ENCODE results near the gene UBE3D.
"Not testable (repeated sequence)": the region's sequence is repeated elsewhere in the genome, so short reads cannot be mapped to it uniquely, and the experiment has no call there.

Gene UBE3D

DNA sequence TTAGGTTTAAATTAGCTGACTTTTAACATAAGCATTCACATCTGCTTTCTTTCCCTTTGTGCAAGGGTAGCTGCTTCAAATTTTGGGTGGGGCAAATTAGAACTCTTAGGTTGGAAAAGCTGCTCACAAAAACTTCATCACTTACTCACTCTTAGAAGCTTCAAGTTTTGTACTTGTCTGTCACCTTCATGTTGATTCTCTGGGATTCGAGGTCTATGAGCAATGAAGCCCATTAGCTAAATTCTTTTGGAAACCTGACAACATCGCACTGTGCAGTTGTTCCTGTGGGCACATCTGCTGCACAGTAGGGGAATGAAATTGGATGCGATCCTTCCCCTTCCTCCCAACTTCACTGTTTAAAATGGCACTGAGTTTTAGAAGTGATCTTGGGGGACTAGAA lies 156.1 kb downstream of the UBE3D start:
- peak; percentile 28 for DNase-seq

DNA sequence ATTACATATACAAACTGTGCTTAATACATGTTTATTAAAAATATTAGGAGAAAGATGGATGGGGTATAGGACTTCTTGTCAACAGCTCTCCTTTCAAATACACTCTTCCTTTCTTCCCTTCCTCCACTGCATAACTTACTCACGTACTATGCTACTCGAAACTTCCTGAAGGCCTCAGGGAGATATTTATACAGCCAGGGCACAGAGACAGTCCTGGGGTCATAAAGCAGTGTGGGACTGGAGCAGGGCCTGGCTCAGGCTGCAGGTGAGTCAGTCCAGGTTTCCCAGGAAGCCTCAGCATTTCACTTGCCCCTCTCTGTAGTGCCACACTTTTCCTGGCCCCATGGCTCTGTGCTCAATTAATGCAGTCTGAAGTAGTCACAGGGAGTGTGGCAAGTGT lies 157.0 kb downstream of the UBE3D start:
- DNase-seq, result no peak

DNA sequence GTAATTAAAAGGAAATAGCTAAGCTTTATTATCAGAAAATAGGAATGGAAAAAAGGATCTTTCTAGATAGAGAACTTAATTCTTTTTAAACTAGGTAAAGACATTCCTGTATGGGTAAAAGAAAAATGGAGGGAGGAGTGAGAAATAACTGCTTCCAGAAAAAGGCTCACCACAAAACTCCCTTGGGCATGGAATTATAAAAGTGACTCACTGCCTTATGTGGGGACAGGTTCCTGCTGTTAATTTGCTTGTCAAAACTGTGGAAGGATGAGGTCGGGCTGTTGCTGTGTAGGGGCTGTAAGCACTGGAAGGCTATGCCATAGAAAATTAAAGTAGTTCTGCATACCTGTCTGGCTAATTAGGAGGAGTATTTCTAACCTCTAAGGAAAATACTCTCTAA lies 158.7 kb downstream of the UBE3D start:
- DNase-seq, result peak; percentile 13

DNA sequence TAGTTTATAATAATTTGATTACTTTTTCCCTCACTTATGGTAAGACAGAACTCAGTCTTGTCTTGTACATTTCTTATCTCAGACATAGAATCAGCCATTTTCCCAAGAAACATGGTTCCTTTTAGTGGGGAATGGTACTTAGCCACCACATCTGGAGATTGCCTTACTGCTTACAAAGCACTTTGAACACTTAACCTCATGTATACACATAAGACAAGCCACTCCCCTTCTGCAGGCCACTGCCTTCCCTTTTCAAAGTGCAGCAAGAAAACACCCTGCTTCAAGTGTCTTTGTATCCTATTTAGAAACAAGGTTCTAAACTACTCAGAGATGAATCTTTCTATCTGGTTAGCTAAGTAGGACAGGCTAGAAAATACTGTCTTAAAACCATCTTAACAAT lies 159.2 kb downstream of the UBE3D start:
- DNase-seq, result no peak

DNA sequence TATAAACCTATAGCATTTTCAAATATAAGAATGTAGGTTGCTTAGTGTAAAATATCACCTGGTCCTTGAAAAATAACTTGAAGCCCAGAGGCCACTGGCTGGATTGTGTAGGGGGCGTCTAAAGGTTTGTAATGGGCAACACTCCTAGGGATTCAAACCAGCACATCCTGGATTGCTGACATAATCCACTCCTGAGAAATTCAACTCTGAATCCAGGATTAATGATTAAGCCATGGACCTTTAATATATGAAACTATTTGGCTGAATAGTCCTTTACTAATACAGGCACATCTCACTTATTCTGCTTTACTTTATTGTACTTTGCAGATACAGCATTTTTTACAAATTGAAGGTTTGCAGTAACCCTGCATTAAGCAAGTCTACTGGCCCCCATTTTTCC lies 160.8 kb downstream of the UBE3D start:
- no peak for DNase-seq

DNA sequence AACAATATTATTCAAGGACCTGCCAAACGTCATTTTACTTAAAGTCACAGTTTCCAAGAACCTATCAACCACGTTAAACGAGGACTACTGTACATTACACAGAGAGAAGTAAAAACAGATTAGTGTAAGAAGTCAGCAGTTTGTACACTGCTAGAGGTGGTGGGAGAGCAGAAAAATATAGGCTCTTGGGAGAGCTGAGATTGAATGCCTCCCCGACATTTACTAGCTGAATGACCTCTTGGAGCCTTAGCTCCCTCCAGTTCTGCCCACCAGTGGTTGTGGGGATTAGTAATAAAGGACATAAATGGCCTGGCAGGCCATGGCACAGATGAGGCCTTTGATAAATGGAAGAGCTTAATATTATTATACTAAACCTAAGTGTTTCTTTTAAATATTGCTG lies 161.4 kb downstream of the UBE3D start:
- no peak for DNase-seq

DNA sequence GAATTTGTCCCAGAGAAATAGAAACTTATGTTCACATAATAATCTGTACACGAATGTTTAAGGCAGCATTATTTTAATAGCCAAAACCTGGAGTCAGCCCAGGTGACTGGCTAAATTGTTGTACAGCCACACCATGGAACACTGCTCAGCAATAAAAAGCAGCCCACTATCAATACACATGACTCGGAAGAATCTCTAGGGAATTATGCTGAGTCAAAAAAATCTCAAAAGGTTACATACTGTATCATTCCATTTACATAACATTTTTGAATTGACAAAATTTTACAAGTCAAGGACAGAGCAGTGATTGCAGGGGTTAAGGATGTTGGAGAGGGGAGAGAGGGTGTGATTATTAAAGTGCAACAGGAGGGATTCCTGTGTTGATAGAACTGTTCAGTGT lies 163.4 kb downstream of the UBE3D start:
- no peak for DNase-seq

DNA sequence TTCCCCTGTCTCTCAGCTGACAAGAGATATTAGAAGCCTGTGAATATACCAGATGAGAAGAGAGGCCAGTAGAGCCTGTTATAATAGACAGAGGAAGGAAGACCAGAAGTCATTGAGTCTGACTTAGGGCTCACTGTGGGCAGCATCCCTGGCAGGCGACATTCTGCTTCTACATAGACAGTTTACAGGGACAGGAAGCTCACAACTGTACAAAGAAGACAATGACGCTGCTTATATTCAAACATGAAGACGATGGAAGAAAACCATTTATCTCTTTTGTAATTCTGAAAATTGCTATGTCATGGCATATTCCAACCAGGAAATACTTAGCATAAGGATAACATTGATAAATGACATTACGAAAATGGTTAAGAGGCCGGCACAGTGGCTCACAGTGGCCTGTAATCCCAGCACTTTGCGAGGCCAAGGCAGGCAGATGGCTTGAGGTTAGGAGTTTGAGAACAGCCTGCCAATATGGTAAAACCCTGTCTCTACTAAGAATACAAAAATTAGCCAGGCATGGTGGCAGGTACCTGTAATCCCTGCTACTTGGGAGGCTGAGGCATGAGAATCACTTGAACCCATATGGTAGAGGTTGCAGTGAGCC lies 170.9 kb downstream of the UBE3D start:
- DNase-seq, result no peak

DNA sequence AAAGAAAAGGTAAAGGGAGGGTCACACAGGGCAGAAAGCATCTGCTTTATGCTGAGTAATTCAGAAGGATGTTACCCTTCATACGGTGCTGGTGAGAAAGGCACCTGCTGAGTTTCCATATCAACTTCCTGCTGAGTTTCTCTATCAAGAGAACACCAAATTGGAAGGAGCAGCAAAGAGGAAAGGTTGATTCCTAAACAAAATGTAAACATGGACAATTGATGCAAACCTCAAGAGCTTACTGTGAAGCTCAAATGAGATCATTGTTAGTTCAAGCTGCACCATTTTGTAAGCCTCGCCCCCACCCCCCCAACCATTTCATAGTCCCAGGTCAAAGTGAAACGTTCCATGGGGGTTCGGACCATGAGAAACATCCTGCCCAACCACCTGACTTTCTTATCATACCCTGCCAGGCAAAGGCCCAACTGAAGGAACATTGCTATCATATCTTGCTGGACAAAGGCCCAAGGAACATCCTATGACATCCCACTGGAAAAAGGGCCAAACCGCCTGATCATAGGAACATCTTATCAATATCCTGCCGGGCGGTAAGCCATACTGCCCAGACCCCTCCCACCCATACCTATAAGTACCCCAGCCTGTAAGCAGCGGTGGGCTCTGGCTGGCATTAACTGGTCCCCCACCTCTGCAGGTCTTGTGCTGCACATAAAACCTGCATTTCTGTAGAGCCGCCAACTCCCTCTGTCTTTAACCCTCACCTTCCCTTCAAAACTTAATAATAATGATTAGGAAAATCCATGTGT lies 171.6 kb downstream of the UBE3D start:
- DNase-seq, result no peak

DNA sequence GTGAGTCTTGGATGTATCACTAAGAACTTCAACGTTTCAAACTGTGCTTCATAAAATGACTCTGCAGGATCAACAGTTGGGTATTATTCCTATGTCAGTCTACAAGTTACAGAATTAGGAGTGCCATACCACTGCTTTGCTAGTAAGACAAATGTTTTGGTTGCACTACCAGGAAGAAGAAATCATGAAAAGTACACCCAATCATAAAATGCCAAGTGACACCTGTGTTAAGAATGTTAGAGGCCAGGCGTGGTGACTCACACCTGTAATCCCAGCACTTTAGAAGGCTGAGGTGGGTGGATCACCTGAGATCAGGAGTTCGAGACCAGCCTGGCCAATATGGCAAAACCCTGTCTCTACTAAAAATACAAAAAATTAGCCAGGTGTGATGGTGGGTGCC lies 174.1 kb downstream of the UBE3D start:
- not testable (repeated sequence) for DNase-seq

DNA sequence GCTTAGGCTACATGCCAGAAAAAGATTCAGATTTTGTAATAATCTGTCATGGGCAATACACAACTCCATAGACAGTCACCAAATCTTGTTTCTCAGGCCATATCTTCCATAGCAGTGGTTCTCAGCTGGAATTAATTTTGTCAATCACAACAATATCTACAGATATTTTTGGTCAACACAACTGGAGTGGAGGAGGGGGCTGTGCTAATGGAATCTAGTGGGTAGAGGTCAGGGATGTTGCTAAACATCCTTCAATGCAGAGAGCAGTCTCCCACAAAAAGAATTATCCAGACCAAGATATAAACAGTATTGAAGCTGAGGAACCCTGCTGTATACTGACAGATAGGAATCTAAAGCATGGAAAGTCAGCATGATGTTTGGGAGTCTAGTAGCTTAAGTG lies 174.6 kb downstream of the UBE3D start:
- DNase-seq, result peak; percentile 2

DNA sequence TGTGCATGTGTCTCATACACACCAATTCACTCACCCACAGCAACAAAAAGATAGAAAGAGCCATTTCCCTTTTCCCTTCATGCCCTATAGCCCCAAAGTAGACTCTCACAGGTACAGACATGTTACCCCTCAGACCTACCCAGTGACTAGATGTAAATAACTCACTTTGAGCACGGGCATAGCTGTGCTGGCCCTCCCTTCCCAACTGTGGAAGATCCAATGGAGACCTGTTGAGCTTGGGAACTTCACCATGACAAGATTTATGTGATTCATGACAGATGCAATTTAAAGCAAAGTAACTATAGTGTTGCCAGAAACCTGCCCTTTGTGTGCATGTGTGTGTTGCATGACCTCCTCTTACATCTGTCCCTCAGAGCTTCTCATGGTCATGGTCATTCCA lies 175.4 kb downstream of the UBE3D start:
- DNase-seq, result no peak

DNA sequence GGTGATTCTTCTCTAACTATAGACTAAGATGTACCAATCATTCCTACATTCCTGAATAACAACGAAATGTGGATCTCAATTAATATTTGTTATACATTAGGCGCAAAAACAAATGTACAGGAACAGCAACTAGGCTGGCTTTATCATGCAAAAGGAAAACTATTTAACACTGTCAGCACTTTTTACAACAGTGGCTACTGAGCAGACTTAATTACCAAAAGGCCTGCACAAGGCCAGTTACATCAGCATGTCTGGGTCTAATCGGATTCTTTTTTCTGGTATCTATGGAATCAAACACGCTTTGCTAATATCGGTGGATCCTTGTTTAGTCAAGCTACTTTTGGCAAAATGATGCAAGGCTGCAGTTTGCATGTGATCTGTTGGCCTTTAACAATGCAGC lies 176.5 kb downstream of the UBE3D start:
- DNase-seq, result no peak

DNA sequence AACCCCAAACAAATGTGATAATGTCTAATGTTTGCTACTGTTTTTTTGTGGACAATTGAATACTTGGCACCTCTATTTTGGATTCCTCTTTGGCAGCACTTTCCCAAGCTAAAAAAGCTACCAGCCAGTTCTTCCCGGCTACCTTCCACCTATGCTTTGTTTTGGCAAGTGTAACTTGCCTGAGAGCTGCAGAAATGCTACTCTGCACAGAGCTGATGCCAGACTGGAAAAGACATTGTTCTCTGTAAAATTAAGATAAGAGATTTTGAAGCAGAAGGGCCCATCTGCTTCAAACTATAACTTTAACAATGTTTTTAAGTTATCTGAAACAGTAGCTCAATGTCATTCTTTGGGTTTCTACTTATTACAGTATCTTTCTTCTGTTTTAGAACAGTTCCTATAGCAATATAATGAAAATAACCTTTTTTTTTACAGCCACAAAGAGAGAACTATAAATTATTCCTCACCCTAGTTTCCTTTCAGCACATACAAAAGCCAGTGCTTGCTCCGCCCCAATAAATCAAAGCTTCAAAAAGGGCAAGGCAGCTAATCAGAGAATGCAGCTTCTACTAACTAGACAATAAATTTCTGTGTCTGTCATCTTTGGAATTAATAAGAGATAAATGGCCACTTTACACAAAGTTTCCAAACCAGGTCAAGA lies 183.1 kb downstream of the UBE3D start:
- DNase-seq, result peak; percentile 27

DNA sequence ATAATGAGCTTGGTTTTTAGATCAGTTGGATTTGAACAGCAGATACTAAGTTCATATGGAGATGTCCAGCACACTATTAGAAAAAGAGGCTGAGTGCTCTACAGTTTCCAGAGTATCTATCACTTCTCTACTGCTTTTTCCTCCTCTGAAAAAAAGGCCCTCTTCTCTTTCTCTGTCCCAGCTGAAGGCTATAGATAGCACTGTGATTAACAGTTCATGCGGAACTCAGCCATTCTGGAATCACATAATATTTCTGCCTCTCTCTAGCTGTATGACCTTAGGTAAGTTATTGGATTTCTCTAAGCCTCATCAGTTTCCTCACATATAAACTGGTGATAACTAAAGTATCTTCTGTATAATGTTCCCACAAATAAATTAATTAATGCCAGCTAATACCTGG lies 184.1 kb downstream of the UBE3D start:
- peak; percentile 7 for DNase-seq

DNA sequence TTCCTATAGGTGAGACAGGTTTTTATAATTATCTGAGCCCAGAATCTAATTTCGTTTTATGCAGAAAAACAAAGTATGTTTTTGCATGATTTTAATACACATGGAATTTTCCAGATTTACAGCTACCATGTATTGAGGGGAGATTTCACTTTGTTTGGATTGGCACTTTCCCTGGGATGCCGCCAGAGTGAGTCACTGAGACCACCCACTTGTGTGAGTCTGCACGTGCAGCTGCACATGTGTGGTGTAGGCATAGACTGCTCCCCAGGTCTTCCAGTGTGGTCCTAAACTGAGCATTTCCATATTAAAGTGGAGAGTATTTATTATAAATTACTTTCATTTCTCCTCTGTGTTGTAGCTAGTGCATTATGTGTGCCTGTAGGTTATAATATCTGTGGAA lies 186.8 kb downstream of the UBE3D start:
- peak; percentile 65 for DNase-seq

DNA sequence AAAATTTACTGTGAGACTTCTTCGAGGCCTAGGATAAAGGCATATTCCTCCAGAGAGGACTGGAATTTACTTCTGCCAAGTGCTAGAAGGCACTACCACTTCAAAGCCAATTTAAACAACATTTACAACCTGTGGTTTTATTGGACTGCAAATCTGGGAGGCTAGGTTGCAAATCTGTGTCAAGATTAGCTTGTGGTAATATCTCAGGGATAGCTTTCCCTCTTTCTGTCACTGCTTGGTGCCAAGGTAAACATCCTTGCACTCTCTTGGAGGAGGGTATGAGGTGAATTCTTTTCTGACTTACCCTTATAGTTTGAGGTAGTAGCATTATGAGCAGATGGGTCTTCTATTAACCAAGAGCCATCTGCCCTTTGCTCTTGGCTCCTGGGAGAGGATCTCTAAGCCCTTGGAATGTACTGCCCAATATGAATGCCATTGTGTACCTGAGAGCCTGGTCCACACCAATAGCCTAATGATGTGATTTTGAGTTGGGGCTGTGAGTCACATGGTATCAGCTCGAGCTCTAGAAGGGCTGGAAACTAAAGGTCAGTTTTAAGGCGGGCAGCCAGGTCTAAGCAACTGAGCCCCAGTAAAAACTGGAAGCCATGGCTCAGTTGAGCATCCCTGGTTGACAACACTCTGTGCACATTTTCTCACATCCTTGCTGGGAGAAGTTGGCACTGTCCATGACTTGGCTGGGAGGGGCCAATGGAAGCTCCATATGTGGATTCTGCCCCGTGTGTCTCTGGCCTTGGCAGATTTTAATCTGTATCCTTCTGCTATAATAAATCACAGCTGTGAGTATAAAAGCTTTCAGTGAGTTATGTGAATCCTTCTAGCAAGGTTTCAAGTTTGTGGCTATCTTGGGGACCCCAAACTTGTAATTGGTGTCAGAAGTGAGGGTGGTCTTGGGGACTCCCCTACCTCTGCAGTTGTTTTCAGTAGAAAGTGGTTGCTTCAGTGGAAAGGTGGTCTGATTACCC lies 188.1 kb downstream of the UBE3D start:
- no peak for DNase-seq

DNA sequence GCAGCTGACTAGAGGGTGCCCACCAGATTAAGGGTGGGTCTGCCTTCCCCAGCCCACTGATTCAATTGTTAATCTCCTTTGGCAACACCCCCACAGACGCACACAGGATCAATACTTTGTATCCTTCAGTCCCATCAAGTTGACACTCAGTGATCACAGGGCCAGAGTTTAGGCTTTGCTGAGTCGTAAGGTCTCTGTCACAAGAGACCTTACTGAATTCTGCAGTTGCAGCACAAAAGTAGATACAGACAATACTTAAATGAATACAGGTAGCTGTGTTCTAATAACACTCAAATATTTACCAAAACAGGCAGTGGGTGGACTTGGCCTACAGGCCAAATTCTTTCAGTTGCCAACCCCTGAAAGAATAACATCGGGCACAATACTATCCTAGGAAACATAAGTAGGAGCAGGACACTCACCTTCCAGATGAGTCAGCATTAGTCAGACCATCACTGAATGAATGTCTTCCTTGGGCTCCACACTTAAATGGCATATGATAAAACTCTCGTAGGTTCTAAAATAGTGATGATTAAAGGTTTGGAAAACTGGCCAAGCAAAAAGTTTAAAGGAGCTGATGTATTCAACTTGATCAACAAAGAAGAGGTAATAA lies 190.0 kb downstream of the UBE3D start:
- DNase-seq, result no peak

DNA sequence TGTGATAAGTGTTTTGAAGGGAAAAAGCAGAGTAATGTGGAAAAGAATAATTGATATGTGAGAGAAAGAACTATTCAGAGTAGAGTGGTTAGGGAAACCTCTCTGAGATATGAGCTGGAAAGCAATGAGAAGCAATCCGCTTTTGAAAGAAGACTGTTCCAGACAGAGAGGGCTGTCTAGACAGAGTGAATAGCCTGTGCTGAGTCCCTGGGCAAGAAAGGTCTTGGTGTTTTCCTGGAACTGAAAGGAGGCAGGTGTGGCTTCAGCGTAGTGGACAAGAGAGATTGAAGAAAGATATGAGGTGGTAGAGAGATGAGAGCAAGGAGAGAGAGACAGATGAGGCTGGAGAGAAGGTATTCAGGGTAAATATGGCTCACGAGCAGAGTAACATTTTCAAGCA lies 190.8 kb downstream of the UBE3D start:
- DNase-seq, result no peak

DNA sequence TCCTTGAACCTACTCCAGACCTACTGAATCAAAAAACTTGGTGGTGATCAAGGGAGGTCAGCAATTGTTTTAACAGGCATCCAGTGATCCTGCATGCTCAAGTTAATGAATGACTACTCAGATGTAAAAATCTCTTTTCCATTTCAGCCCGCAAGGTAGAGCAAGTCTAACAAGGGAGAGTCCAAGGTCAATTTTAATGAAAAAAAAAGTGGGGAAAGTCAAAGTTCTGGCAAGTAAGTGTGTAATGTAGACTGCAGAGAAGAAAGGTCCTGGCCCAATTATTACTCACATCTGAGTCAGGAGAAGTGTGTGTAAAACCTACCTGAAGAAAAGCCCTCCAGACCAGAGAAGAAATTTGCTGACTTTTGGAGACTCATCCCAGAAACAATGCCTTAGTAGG lies 193.5 kb downstream of the UBE3D start:
- no peak for DNase-seq

DNA sequence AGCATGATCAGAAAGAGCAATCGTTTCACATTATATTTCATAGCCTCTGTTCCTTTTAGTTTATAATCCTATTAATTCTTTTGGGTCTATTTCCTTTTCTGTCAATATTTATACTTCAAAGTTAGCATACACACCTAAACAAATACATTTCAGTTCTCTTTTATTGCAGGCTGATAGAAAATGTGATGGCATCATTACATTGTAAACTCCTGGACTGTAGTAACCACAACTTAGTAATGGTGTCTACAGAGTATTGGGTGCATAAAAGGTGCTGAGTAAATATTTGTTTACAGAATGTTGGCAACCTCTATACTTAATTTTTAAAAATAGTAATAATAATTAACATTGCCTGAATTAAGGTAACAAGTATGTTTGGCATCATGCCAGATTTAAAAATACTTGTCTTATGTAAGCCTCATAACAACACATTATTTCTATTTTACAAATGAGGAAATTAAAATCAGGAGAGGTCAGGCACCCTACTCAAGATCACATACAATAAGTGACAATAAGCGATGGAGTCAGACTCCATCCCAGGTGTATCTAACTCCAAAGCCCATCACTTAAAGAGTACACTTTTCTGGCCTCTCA lies 195.0 kb downstream of the UBE3D start:
- DNase-seq, result no peak

DNA sequence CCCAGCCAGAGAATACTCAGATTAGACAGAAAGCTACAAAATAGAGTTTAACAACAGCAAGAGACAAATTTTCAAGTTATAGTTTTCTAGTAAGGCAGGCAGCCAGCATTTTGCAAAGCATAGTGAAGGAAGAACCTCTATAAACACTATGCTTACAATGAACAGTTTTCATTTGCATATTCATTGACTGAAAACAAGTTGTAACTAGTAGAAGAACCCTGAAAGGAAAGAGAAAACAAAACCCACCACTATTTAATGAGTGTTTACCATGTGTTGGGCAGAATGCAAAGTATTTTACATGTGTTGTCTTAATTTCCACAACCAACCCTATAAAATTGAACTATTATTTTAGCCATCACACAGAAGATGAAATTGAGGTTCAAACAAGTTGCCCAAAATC lies 196.1 kb downstream of the UBE3D start:
- DNase-seq, result no peak
